GM12878 (cell line): ENCODE data around the gene FAT4. TPM values are rescaled to one million over a fixed set of nuclear protein-coding genes. Genes with fewer than 3 reads are reported as not detected.

Experiments
- ATAC-seq: fragments of 200-7000 bp; cut with Tn5 transposase; 3 replicates; pipeline ENCODE4 v1.9.1; 2020; ENCODE audit warnings: mild to moderate bottlenecking, moderate library complexity
- BruUV-seq: library from RNA; stranded (reverse); fragments of 400-500 nt; replicated peaks from 2 replicates; lab custom pipeline; 2021; lab: Mats Ljungman, UMichigan
- CTCF ChIA-PET: fragments of 300-600 bp; sonication (Branson Sonifier 250); formaldehyde crosslinking; extraction: SDS; loops from one replicate; lab custom pipeline; 2021; ENCODE audit warnings: inconsistent platforms; lab: Yijun Ruan, JAX
- POLR2A ChIA-PET: fragments of 350-600 bp; formaldehyde crosslinking; extraction: SDS; loops from one replicate; lab custom pipeline; 2021; ENCODE audit warnings: inconsistent platforms; lab: Charles Lee
- RAD21 ChIA-PET: fragments of 300-600 bp; sonication (Branson Sonifier 250); formaldehyde crosslinking; loops from one replicate; lab custom pipeline; 2023; ENCODE audit warnings: antibody characterized with exemption; ENCODE audit not compliant: unreplicated experiment; lab: Charles Lee
- SMC1A ChIA-PET: fragments of 300-600 bp; sonication (Branson Sonifier 250); formaldehyde crosslinking; loops from one replicate; lab custom pipeline; 2023; ENCODE audit not compliant: unreplicated experiment, uncharacterized antibody; lab: Charles Lee
- DNase-seq: peaks from one replicate; pipeline ENCODE4 v3.0.0-alpha.2; 2011; ENCODE audit warnings: low read depth, low spot score
- FAIRE-seq: peaks from 3 replicates; lab custom pipeline; 2011; peaks lifted over from hg19 to GRCh38; lab: Jason Lieb, UNC
- H2AFZ ChIP-seq: 2 replicates; pipeline ENCODE4 v1.6.0; 2011; ENCODE audit warnings: low read depth, low read length, control low read depth; ENCODE audit not compliant: control insufficient read depth
- H3K27ac ChIP-seq: 2 replicates; pipeline ENCODE4 v1.5.1; 2011; ENCODE audit warnings: control low read depth; ENCODE audit not compliant: control insufficient read depth, insufficient read depth
- H3K27me3 ChIP-seq, 2 experiments: replicated peaks in 1 of 2; 2 replicates each; pipeline versions ENCODE4 v1.6.0 to v1.6.1; 2011; ENCODE audit warnings: low read length in 1 of 2; ENCODE audit not compliant: control insufficient read depth in 2 of 2, insufficient read depth in 2 of 2
- H3K36me3 ChIP-seq, 2 experiments: 2 replicates each; pipeline ENCODE4 v1.5.1; 2011; ENCODE audit warnings: low read length in 1 of 2; ENCODE audit not compliant: control insufficient read depth in 2 of 2, insufficient read depth in 2 of 2
- H3K4me1 ChIP-seq: 2 replicates; pipeline ENCODE4 v1.6.1; 2011; ENCODE audit warnings: mild to moderate bottlenecking, low read length, moderate library complexity, mixed read lengths; ENCODE audit not compliant: control insufficient read depth, insufficient read depth
- H3K4me2 ChIP-seq: 2 replicates; pipeline ENCODE4 v1.6.0; 2011; ENCODE audit warnings: control low read depth; ENCODE audit not compliant: control insufficient read depth, insufficient read depth
- H3K4me3 ChIP-seq: fragments of 200-600 bp; sonication (generic); 2 replicates; pipeline ENCODE4 v1.5.1; 2016
- H3K79me2 ChIP-seq: 2 replicates; pipeline ENCODE4 v1.6.0; 2011; ENCODE audit warnings: low read length; ENCODE audit not compliant: control insufficient read depth, insufficient read depth
- H3K9ac ChIP-seq: 2 replicates; pipeline ENCODE4 v1.8.0; 2011; ENCODE audit warnings: low read length, control low read depth, mixed read lengths; ENCODE audit not compliant: control insufficient read depth, insufficient read depth
- H3K9me3 ChIP-seq: replicated peaks from 3 replicates; pipeline ENCODE4 v1.5.1; 2011; ENCODE audit warnings: mild to moderate bottlenecking, low read length; ENCODE audit not compliant: control insufficient read depth, insufficient read depth
- H4K20me1 ChIP-seq: 2 replicates; pipeline ENCODE4 v1.6.0; 2011; ENCODE audit not compliant: control insufficient read depth, insufficient read depth
- EP300 ChIP-seq, 2 experiments: fragments of 150-350 bp in 1 of 2; IDR thresholded peaks; 2 replicates each; pipeline ENCODE4 v1.6.1; 2011 to 2012; ENCODE audit warnings: low read depth in 2 of 2, low read length in 2 of 2, borderline replicate concordance in 1 of 2, improper control_type of control experiment in 1 of 2, inconsistent platforms in 1 of 2; ENCODE audit not compliant: control insufficient read depth in 1 of 2
- ESRRA ChIP-seq: IDR thresholded peaks from 2 replicates; pipeline ENCODE4 v1.6.1; 2012; ENCODE audit warnings: mild to moderate bottlenecking, low read length, improper control_type of control experiment
- FOXM1 ChIP-seq: IDR thresholded peaks from 2 replicates; pipeline ENCODE4 v1.6.1; 2012; ENCODE audit warnings: low read depth, mild to moderate bottlenecking, inconsistent platforms, low read length, moderate library complexity
- HSF1 ChIP-seq: fragments of 150-350 bp; IDR thresholded peaks from 2 replicates; pipeline ENCODE4 v1.6.1; 2014; ENCODE audit warnings: mild to moderate bottlenecking, low read depth, low read length
- JUND ChIP-seq: IDR thresholded peaks from 2 replicates; pipeline ENCODE4 v1.6.1; 2012; ENCODE audit warnings: low read depth, mild to moderate bottlenecking, low read length, improper control_type of control experiment, moderate library complexity
- KLF5 ChIP-seq: fragments of 450-650 bp; IDR thresholded peaks from 2 replicates; pipeline ENCODE4 v1.6.1; 2014; ENCODE audit warnings: mild to moderate bottlenecking; ENCODE audit not compliant: partially characterized antibody
- MLLT1 ChIP-seq: fragments of 450-650 bp; IDR thresholded peaks from 2 replicates; pipeline ENCODE4 v1.6.1; 2016; ENCODE audit warnings: mild to moderate bottlenecking
- NFYB ChIP-seq: IDR thresholded peaks from 2 replicates; pipeline ENCODE4 v1.6.1; 2011; ENCODE audit warnings: low read depth, mild to moderate bottlenecking, low read length, improper control_type of control experiment, moderate library complexity; ENCODE audit not compliant: insufficient read depth
- SIN3A ChIP-seq: IDR thresholded peaks from 2 replicates; pipeline ENCODE4 v1.6.1; 2012; ENCODE audit warnings: low read depth, low read length, improper control_type of control experiment
- SUZ12 ChIP-seq: fragments of 200-600 bp; sonication (generic); IDR thresholded peaks from one replicate; pipeline ENCODE4 v1.6.1; 2018; ENCODE audit warnings: antibody characterized with exemption, mild to moderate bottlenecking; ENCODE audit not compliant: unreplicated experiment
- TCF7 ChIP-seq: IDR thresholded peaks from 2 replicates; pipeline ENCODE4 v1.6.1; 2014; ENCODE audit warnings: antibody characterized with exemption, borderline replicate concordance
- ZBTB4 ChIP-seq: fragments of 450-650 bp; formaldehyde crosslinking; IDR thresholded peaks from 2 replicates; pipeline ENCODE4 v1.4.0; 2022; ENCODE audit warnings: mild to moderate bottlenecking, moderate library complexity
- WGBS: methylation state at CpG from one replicate; pipeline ENCODE4 v1.1.6; 2016; ENCODE audit warnings: low lambda C conversion rate; ENCODE audit not compliant: insufficient replicate concordance, insufficient coverage; ENCODE audit errors: missing lambda C conversion rate; 5-methylcytosine and 5-hydroxymethylcytosine counted together
- in situ Hi-C: fragments of 300-500 bp; cut with MboI; formaldehyde crosslinking; loops from 9 replicates; pipeline ENCODE4 v1.14.3; 2018; ENCODE audit warnings: mixed read lengths
- intact Hi-C: fragments of 100-400 bp; cut with micrococcal nuclease; formaldehyde crosslinking; loops from one replicate; pipeline ENCODE4 v1.14.2; 2022; ENCODE audit not compliant: unreplicated experiment
- polyA plus RNA-seq, 11 experiments: library from polyadenylated mRNA; depleted of rRNA in 4 of 11; unstranded in 6 of 11; stranded (reverse) in 5 of 11; fragments of >200 nt; fragmentation: Nextera tagmentation in 4 of 11; fragmentation: Illumina TruSeq in 1 of 11; extraction: Ambion mirVana in 4 of 11; extraction: Trizol in 1 of 11; gene quantifications; 1 replicate in 1 of 11; 2 replicates in 10 of 11; pipeline versions ENCODE4 v1.2.1 to v1.2.3, GENCODE V29; 2011 to 2016; ENCODE audit warnings: inconsistent platforms in 2 of 11, missing spikeins in 2 of 11, low read depth in 1 of 11
- total RNA-seq, 4 experiments: library from RNA; depleted of rRNA in 3 of 4; stranded (reverse); fragments of >200 nt in 3 of 4; fragmentation: Illumina TruSeq in 1 of 4; extraction: Trizol in 1 of 4; gene quantifications; 2 replicates each; pipeline versions ENCODE4 v1.2.1 to v1.2.3, GENCODE V29; 2013 to 2021

The FAT4 gene
- total and polyA plus RNA-seq, 10 of the 15 experiments (the other 5 are each of a cell fraction or from before 2014, with no cell fraction given) = 0.03 TPM; not detected in 9

GRCh38 chr4:125265846-125266245, 48.9 kb upstream of the FAT4 start (continued):
- no peak for TF ChIP-seq EP300 (IDR thresholded peaks at IDR 0.05; ENCODE audit: borderline replicate concordance in 1 of 2, control insufficient read depth in 1 of 2, low read depth in 2 of 2, low read length in 2 of 2)
- no peak for TF ChIP-seq SUZ12
- no peak for TF ChIP-seq MLLT1
- TF ChIP-seq ZBTB4 = no peak
- TF ChIP-seq, all 136 proteins: peak for 0

- Histone ChIP-seq H3K4me3 (no peak overlapping the region), H3K27ac (no peak overlapping the region), H3K9ac (no peak overlapping the region), H3K36me3 (no peaks in the 10 kb centered on the region), H2AFZ (no peak overlapping the region), H3K4me2 (no peak overlapping the region), H4K20me1 (no peaks in the 10 kb centered on the region), H3K27me3 (no peaks in the 10 kb centered on the region), H3K79me2 (no peaks in the 10 kb centered on the region), H3K4me1 (no peaks in the 10 kb centered on the region), H3K9me3 (no peaks in the 10 kb centered on the region)
- DNase-seq (no peak), ATAC-seq (no peak), FAIRE-seq (no peak)
- 10% methylated on average over 7 of the region's 7 CpGs for WGBS
- intact Hi-C loops (no loop called here), in situ Hi-C loops (no loop called here)
- RAD21 ChIA-PET = no interaction called here
- CTCF ChIA-PET = no interaction called here
- SMC1A ChIA-PET = no interaction called here
- no TSS peak for BruUV-seq
- POLR2A ChIA-PET = interaction anchor here (0.6 kb wide), 1 partner anchor 880 kb away, joined by 3 read pairs; no protein-coding TSS in a partner anchor
- TF ChIP-seq KLF5 = no peak
- TF ChIP-seq NFYB = no peak
- no peak for TF ChIP-seq JUND
- TF ChIP-seq TCF7 = no peak
- no peak for TF ChIP-seq ESRRA
- no peak for TF ChIP-seq SIN3A
- no peak for TF ChIP-seq FOXM1
- TF ChIP-seq HSF1 = no peak
These were observed 47.7 kb upstream of the FAT4 start for GRCh38 chr4:125266901-125267604.
